Heart left ventricle (tissue), 16 donors: Measurements from ENCODE around the gene FLG. TPM values are rescaled to one million over a fixed set of nuclear protein-coding genes. Genes with fewer than 3 reads are reported as not detected.
"Not testable (repeated sequence)": the region's sequence is repeated elsewhere in the genome, so short reads cannot be mapped to it uniquely, and the experiment has no call there.

ENCODE experiments used
- ATAC-seq, 4 donors: fragments of 200-7000 bp; cut with Tn5 transposase; one replicate each; pipeline ENCODE4 v1.9.1; 2020 to 2022; ENCODE audit warnings: moderate library complexity in 4 of 4, mild to moderate bottlenecking in 3 of 4, moderate number of reproducible peaks in 1 of 4
- DNase-seq, 5 donors: peaks; one replicate each; pipeline ENCODE4 v3.0.0-alpha.2; 2020
- H3K27ac ChIP-seq, 12 donors: fragments of 200-600 bp; sonication (generic) in 4 of 12; one replicate each; pipeline versions ENCODE4 v1.5.0 to v1.8.0; 2016 to 2022; ENCODE audit warnings: mild to moderate bottlenecking in 2 of 12
- H3K27me3 ChIP-seq, 9 donors: fragments of 200-600 bp; sonication (generic) in 2 of 9; one replicate each; pipeline versions ENCODE4 v1.5.1 to v1.8.0; 2016 to 2022; ENCODE audit warnings: mild to moderate bottlenecking in 3 of 9
- H3K36me3 ChIP-seq, 9 donors: fragments of 200-600 bp; sonication (generic) in 2 of 9; one replicate each; pipeline versions ENCODE4 v1.5.0 to v1.8.0; 2018 to 2022; ENCODE audit warnings: mild to moderate bottlenecking in 2 of 9
- H3K4me1 ChIP-seq, 12 donors: fragments of 200-600 bp; sonication (generic) in 4 of 12; one replicate each; pipeline versions ENCODE4 v1.5.0 to v1.8.0; 2016 to 2022; ENCODE audit warnings: mild to moderate bottlenecking in 3 of 12
- H3K4me3 ChIP-seq, 12 donors: fragments of 200-600 bp; sonication (generic) in 4 of 12; one replicate each; pipeline versions ENCODE4 v1.5.0 to v1.8.0; 2017 to 2022; ENCODE audit warnings: mild to moderate bottlenecking in 9 of 12, moderate library complexity in 4 of 12
- H3K9me3 ChIP-seq, 12 donors: fragments of 200-600 bp; sonication (generic) in 4 of 12; one replicate each; pipeline versions ENCODE4 v1.5.0 to v1.8.0; 2016 to 2022; ENCODE audit warnings: mild to moderate bottlenecking in 1 of 12
- CTCF ChIP-seq, 12 donors: fragments of 200-600 bp; sonication (generic) in 4 of 12; IDR thresholded peaks; one replicate each; pipeline versions ENCODE4 v1.5.0 to v1.8.0; 2018 to 2022; ENCODE audit warnings: antibody characterized with exemption in 12 of 12, mild to moderate bottlenecking in 5 of 12
- POLR2A ChIP-seq, 2 donors: fragments of 450-650 bp; IDR thresholded peaks; one replicate each; pipeline ENCODE4 v1.6.1; 2017; ENCODE audit warnings: antibody characterized with exemption in 2 of 2, mild to moderate bottlenecking in 2 of 2, moderate library complexity in 2 of 2
- WGBS, 4 donors: extraction: QIAGEN DNeasy Blood & Tissue Kit in 2 of 4; methylation state at CpG; one replicate each; pipeline versions ENCODE4 v1.1.5 to v1.1.7; 2013 to 2018; 5-methylcytosine and 5-hydroxymethylcytosine counted together
- intact Hi-C, 10 donors: fragments of 100-400 bp; cut with DNase I; formaldehyde crosslinking; loops; one replicate each; pipeline versions ENCODE4 v1.11.1 to v1.14.2; 2022
- polyA plus RNA-seq, 2 donors: library from polyadenylated mRNA; stranded (reverse); fragments of 200-250 nt; gene quantifications; one replicate each; pipeline ENCODE4 v1.2.3, GENCODE V29; 2013
- total RNA-seq, 9 donors: library from RNA; depleted of rRNA in 2 of 9; stranded (reverse); fragments of >200 nt in 2 of 9; fragmentation: NEBNext Ultra II Directional in 3 of 9; extraction: Animal tissue kit (Norgen Biotek cat#: 25700) in 3 of 9; gene quantifications; one replicate each; pipeline versions ENCODE4 v1.1.0 to v1.2.4, GENCODE V29; 2016 to 2023
- donor health status: ischemic (EF 13 %, LVEDD 7.1; RV severe dilation, severe dysfunction).
- donor health status: healthy with polysubstance abuse.
- donor health status: DM: no; HTN: yes; CAD: no.
- donor health status: DM: no; HTN: no; CAD: no.
- donor health status: ischemic (EF 25% LVEDD 6.9; RV normal size, moderate dysfunction).
- donor health status: ischemic (EF 25% LVEDD 5.7; RV mildly dilated, moderate dysfunction).
- donor health status: healthy.
- donor health status: DM: yes; HTN: yes; CAD: no.
- donor health status: ischemic (EF 35%, LVEDD 5.7; RV mildly dilated, moderate dysfunction).
- donor health status: nonischemic (EF 11% LVEDD 7.7; RV severe dilation, severe dysfunction).
- donor health status: DM: yes; HTN: yes; CAD: no.
- donor health status: PGD.
- donor health status: ischemic (EF 29% LVEDD 5.4; RV normal size, mild dysfunction).
- donor health status: nonischemic (EF 23%, LVEDD 6.1; RV moderate dilation, normal function).

The FLG gene
- total and polyA plus RNA-seq, 11 donors = under 0.01 to 0.04 (median 0.01) TPM; not detected in 8

GRCh38 chr1:152328801-152329391 is 3.9 kb upstream of the FLG start:
- Histone ChIP-seq H3K4me3 (no peak overlapping the region), H3K27ac (no peak overlapping the region), H3K9me3 (no peaks in the 10 kb centered on the region), H3K36me3 (no peaks in the 10 kb centered on the region), H3K4me1 (no peaks in the 10 kb centered on the region), H3K27me3 (no peaks in the 10 kb centered on the region)
- intact Hi-C loops = no loop called here
- TF ChIP-seq CTCF (IDR thresholded peaks at IDR 0.05) (no peak), POLR2A (IDR thresholded peaks at IDR 0.05) (no peak)
- ATAC-seq (no peak), DNase-seq (no peak)
- WGBS, 4 donors = 81 to 92% (median 89%) methylated on average over 1 of the region's 1 CpG

- Histone ChIP-seq H3K9me3 (no peaks in the 10 kb centered on the region), H3K27me3 (no peaks in the 10 kb centered on the region), H3K36me3 (no peaks in the 10 kb centered on the region), H3K4me1 (no peaks in the 10 kb centered on the region), H3K4me3 (no peak overlapping the region), H3K27ac (no peak overlapping the region)
- no peak for TF ChIP-seq CTCF (IDR thresholded peaks at IDR 0.05)
- TF ChIP-seq POLR2A (IDR thresholded peaks at IDR 0.05) = no peak
- DNase-seq (no peak), ATAC-seq (no peak)
- intact Hi-C loops = loop anchor here in 2 of 10 donors (5.0 to 10.0 kb wide), 2 partner anchors 89 to 203 kb away; partner anchors contain the start of gene HRNR (in 1 of the 2)
- WGBS, 4 donors = 82 to 95% (median 89%) methylated on average over 1 of the region's 1 CpG
Measured at GRCh38 chr1:152313970-152314369, 11.1 kb downstream of the FLG start.

- no peak overlapping the region for H3K27ac ChIP-seq
- no peaks in the 10 kb centered on the region for H3K36me3 ChIP-seq
- no peaks in the 10 kb centered on the region for H3K27me3 ChIP-seq
- DNase-seq (peak in 1 of 5 donors; percentile 10), ATAC-seq (no peak)
- 90 to 96% (median 92%) methylated on average over 17 to 21 of the region's 21 CpGs for WGBS, 4 donors
- no peak for TF ChIP-seq CTCF (IDR thresholded peaks at IDR 0.05)
- no peak for TF ChIP-seq POLR2A (IDR thresholded peaks at IDR 0.05)
- no peak overlapping the region for H3K4me3 ChIP-seq
- H3K4me1 ChIP-seq = no peaks in the 10 kb centered on the region
- intact Hi-C loops = loop anchor here in 2 of 10 donors (5.0 to 10.0 kb wide), 2 partner anchors 89 to 204 kb away; partner anchors contain the start of gene HRNR (in 1 of the 2)
- H3K9me3 ChIP-seq = no peaks in the 10 kb centered on the region
Measured at GRCh38 chr1:152313319-152313801, 11.7 kb downstream of the FLG start.

- not testable (repeated sequence) for H3K36me3 ChIP-seq, H3K27me3 ChIP-seq, ATAC-seq, H3K4me1 ChIP-seq, H3K9me3 ChIP-seq, H3K4me3 ChIP-seq, H3K27ac ChIP-seq
- intact Hi-C loops = loop anchor here in 2 of 10 donors (5.0 to 10.0 kb wide), 2 partner anchors 87 to 205 kb away; partner anchors contain the start of gene HRNR (in 1 of the 2)
- WGBS, 4 donors = 87 to 95% (median 92%) methylated on average over 11 to 13 of the region's 13 CpGs
- peak in 1 of 5 donors; percentile 9 for DNase-seq
Measured at GRCh38 chr1:152312169-152312568, 12.9 kb downstream of the FLG start.
